Skeletal muscle tissue (tissue), 4 donors: ENCODE data around the gene CORO2A. TPM values are rescaled to one million over a fixed set of nuclear protein-coding genes. Genes with fewer than 3 reads are reported as not detected.

Experiments used
- H3K27ac ChIP-seq: one replicate; pipeline ENCODE4 v1.7.0; 2013; ENCODE audit warnings: mild to moderate bottlenecking, low read depth, low read length, inconsistent platforms
- H3K27me3 ChIP-seq, 3 donors: one replicate each; pipeline ENCODE4 v1.7.0; 2013; ENCODE audit warnings: low read length in 3 of 3; ENCODE audit not compliant: control insufficient read depth in 3 of 3, insufficient read depth in 3 of 3
- H3K36me3 ChIP-seq, 3 donors: one replicate each; pipeline ENCODE4 v1.7.0; 2013; ENCODE audit warnings: low read length in 3 of 3; ENCODE audit not compliant: control insufficient read depth in 3 of 3, insufficient read depth in 3 of 3
- H3K4me1 ChIP-seq, 3 donors: one replicate each; pipeline ENCODE4 v1.7.0; 2013; ENCODE audit warnings: low read length in 3 of 3, mild to moderate bottlenecking in 3 of 3; ENCODE audit not compliant: control insufficient read depth in 3 of 3, insufficient read depth in 3 of 3
- H3K4me3 ChIP-seq, 3 donors: one replicate each; pipeline ENCODE4 v1.7.0; 2013; ENCODE audit warnings: low read length in 3 of 3
- H3K9ac ChIP-seq, 3 donors: one replicate each; pipeline ENCODE4 v1.7.0; 2013; ENCODE audit warnings: low read length in 3 of 3, mild to moderate bottlenecking in 3 of 3, moderate library complexity in 2 of 3, low read depth in 1 of 3
- H3K9me3 ChIP-seq, 3 donors: one replicate each; pipeline ENCODE4 v1.7.0; 2013; ENCODE audit warnings: low read length in 3 of 3; ENCODE audit not compliant: control insufficient read depth in 3 of 3
- total RNA-seq: library from RNA; depleted of rRNA; stranded (reverse); fragments of >200 nt; gene quantifications from one replicate; pipeline ENCODE4 v1.2.3, GENCODE V29; 2014
- donor health status: Osteomylitis.

The CORO2A gene
- total RNA-seq, 1 donor from 2014 or later: under 0.01 TPM

DNA sequence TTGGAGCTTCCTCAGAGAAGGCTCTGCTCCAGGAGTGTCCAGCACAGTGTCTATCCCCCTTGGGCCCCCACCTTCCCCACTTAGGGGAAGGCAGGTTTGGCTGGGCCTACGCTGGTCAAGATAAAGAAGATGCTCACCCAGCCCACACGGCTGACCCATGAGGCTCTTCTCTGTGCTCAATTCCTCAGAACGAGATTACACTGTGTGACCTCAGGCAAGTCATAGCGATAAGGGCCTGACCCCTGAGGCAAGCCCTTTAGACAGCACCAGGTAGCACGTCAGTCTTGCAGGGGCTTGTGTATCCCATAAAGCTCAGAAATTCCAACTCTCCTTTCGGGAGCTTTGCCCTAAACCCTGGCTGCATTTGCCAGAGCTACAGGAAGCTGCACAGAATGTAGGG lies 32.6 kb downstream of the CORO2A start:
- H3K9me3 ChIP-seq: no peaks in the 10 kb centered on the region
- H3K4me1 ChIP-seq: no peaks in the 10 kb centered on the region
- no peaks in the 10 kb centered on the region for H3K36me3 ChIP-seq
- H3K27me3 ChIP-seq: peaks cover 0 to 3% (median 0%) of the 10 kb centered on the region in 3 donors
- H3K4me3 ChIP-seq: no peak overlapping the region
- no peak overlapping the region for H3K27ac ChIP-seq
- no peak overlapping the region for H3K9ac ChIP-seq

DNA sequence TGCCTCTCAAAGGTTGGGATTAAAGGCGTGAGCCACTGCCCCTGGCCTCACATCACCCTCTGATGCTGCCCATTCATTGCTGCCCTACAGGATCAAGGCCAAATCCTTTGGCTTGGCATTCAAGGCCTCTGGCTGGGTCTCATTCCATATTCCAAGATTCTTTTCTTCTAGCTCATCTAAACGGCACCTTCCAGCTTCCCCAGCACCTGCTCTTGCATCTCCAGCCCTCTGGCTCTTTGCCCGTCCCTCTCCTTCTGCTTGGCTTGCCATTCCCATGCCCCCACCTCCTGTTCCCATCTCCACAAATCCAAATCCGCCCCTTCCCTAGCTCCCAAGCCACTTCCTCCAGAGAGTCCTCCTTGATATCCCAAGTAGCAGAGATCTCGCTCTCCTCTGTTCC lies 33.1 kb downstream of the CORO2A start:
- peaks cover 0 to 3% (median 0%) of the 10 kb centered on the region in 3 donors for H3K27me3 ChIP-seq
- H3K4me1 ChIP-seq: no peaks in the 10 kb centered on the region
- no peak overlapping the region for H3K9ac ChIP-seq
- H3K27ac ChIP-seq: no peak overlapping the region
- no peak overlapping the region for H3K4me3 ChIP-seq
- no peaks in the 10 kb centered on the region for H3K36me3 ChIP-seq
- no peaks in the 10 kb centered on the region for H3K9me3 ChIP-seq

GRCh38 chr9:98158071-98158831 lies 34.2 kb downstream of the CORO2A start:
- Histone ChIP-seq H3K9me3 (no peaks in the 10 kb centered on the region), H3K27me3 (peaks cover 0 to 3% (median 0%) of the 10 kb centered on the region in 3 donors), H3K36me3 (no peaks in the 10 kb centered on the region), H3K9ac (no peak overlapping the region), H3K4me1 (no peaks in the 10 kb centered on the region), H3K27ac (no peak overlapping the region), H3K4me3 (no peak overlapping the region)

- Histone ChIP-seq H3K36me3 (no peaks in the 10 kb centered on the region), H3K27ac (no peak overlapping the region), H3K9ac (no peak overlapping the region), H3K9me3 (no peaks in the 10 kb centered on the region), H3K4me1 (no peaks in the 10 kb centered on the region), H3K4me3 (no peak overlapping the region), H3K27me3 (peaks cover 0 to 3% (median 0%) of the 10 kb centered on the region in 3 donors)
These were observed 35.1 kb downstream of the CORO2A start for GRCh38 chr9:98157372-98157771.

- Histone ChIP-seq H3K4me1 (no peaks in the 10 kb centered on the region), H3K27me3 (no peaks in the 10 kb centered on the region), H3K9me3 (no peaks in the 10 kb centered on the region), H3K36me3 (no peaks in the 10 kb centered on the region), H3K27ac (no peak overlapping the region), H3K9ac (no peak overlapping the region), H3K4me3 (no peak overlapping the region)
These were observed 37.8 kb downstream of the CORO2A start for GRCh38 chr9:98154678-98155077.

DNA sequence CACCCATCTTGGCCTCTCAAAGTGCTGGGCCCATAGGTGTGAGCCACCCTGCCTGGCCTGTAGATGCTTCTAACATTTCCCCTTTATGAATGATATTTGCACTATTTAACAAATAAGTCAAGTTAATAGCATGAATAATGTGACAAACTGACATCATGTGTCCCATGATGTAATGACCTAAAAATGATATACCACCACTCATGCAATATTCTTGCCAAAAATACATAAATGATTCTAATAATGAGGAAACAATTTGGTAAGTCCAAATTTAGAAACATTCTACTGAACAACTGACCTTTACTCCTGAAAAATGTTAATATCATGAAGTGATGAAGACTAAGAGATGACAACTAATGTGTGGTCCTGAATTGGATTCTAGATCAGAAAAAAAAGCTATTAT lies 39.9 kb downstream of the CORO2A start:
- H3K9ac ChIP-seq: no peak overlapping the region
- H3K4me1 ChIP-seq: no peaks in the 10 kb centered on the region
- H3K4me3 ChIP-seq: no peak overlapping the region
- H3K27me3 ChIP-seq: no peaks in the 10 kb centered on the region
- no peak overlapping the region for H3K27ac ChIP-seq
- H3K9me3 ChIP-seq: no peaks in the 10 kb centered on the region
- H3K36me3 ChIP-seq: no peaks in the 10 kb centered on the region

- H3K9ac ChIP-seq: no peak overlapping the region
These were observed 41.7 kb downstream of the CORO2A start for GRCh38 chr9:98150721-98151120.

DNA sequence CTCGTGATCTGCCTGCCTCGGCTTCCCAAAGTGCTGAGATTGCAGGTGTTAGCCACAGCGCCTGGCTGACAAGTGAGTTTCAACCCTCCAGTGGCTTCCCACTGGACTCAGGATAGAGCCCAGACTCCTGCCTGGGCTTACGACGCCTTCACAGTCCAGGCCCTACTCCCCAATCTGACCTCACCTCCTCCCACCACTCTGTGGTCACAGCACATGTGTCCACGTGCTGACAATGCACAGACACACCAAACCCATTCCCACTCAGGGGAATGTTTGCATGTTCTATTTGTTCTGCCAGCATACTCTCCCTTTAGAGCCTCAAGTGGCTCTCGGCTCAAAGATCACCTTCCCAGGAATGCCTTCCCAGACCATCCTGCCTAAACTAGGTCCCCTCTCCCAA lies 42.3 kb downstream of the CORO2A start:
- Histone ChIP-seq H3K4me3 (no peak overlapping the region), H3K36me3 (no peaks in the 10 kb centered on the region), H3K9me3 (no peaks in the 10 kb centered on the region), H3K4me1 (no peaks in the 10 kb centered on the region), H3K27me3 (no peaks in the 10 kb centered on the region), H3K27ac (no peak overlapping the region), H3K9ac (no peak overlapping the region)

More at GRCh38 chr9:98150721-98151120, 41.7 kb downstream of the CORO2A start:
- Histone ChIP-seq H3K36me3 (no peaks in the 10 kb centered on the region), H3K4me3 (no peak overlapping the region), H3K27me3 (no peaks in the 10 kb centered on the region), H3K9me3 (no peaks in the 10 kb centered on the region), H3K4me1 (no peaks in the 10 kb centered on the region), H3K27ac (no peak overlapping the region)

GRCh38 chr9:98149422-98149821 lies 43.0 kb downstream of the CORO2A start:
- peaks cover 0 to 4% (median 0%) of the 10 kb centered on the region in 3 donors for H3K27me3 ChIP-seq
- H3K4me3 ChIP-seq: no peak overlapping the region
- no peaks in the 10 kb centered on the region for H3K36me3 ChIP-seq
- H3K9ac ChIP-seq: no peak overlapping the region
- H3K9me3 ChIP-seq: no peaks in the 10 kb centered on the region
- H3K4me1 ChIP-seq: no peaks in the 10 kb centered on the region
- no peak overlapping the region for H3K27ac ChIP-seq

DNA sequence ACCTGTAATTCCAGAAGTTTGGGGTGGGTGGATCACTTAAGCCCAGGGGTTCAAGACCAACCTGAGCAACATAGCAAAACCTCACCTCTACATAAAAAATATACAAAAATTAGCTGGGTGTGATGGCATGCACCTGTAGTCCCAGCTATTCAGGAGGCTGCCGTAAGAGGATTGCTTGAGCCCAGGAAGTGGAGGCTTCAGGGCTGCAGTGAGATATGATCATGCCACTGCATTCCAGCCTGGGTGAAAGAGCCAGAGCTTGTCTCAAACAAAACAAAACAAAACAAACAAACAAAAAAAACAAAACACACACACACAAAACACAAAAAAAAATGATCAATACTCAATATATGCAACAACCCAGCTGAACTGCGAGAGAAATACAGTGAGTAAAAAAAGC lies 44.0 kb downstream of the CORO2A start:
- Histone ChIP-seq H3K4me3 (no peak overlapping the region), H3K4me1 (no peaks in the 10 kb centered on the region), H3K27me3 (peaks cover 0 to 4% (median 0%) of the 10 kb centered on the region in 3 donors), H3K9ac (no peak overlapping the region), H3K36me3 (no peaks in the 10 kb centered on the region), H3K9me3 (no peaks in the 10 kb centered on the region), H3K27ac (no peak overlapping the region)
